ENCODE measurements around the gene ACTR10. TPM values are rescaled to one million over a fixed set of nuclear protein-coding genes. Genes with fewer than 3 reads are reported as not detected.

The ACTR10 gene
- total RNA-seq = 122 TPM

GRCh38 chr14:58199726-58200479, at the start of gene ACTR10:
Gene ACTR10 (plus strand): TSS chr14:58200149. CDS start chr14:58200218, 69 bp downstream.

GRCh38 chr14:58152014-58152857, 47.7 kb upstream of the ACTR10 start, which contains the start of gene ARMH4:
Gene ARMH4 (minus strand): TSS chr14:58152213. CDS start chr14:58139358, 12,855 bp downstream.

GRCh38 chr14:58244556-58245387, 44.8 kb downstream of the ACTR10 start, which contains the start of gene PSMA3:
Gene PSMA3 (plus strand): TSS chr14:58244843. CDS start chr14:58244921, 78 bp downstream.

Small RNAs within 50 kb of the gene (small RNA-seq; reads per million reads assigned to genes)
- gene RN7SL598P = not detected

Other genes with a start within 250 kb of the ACTR10 start
- gene ARMH4, start 47.9 kb upstream of the ACTR10 start, total RNA-seq = 56.1 TPM
- gene PSMA3, start 44.7 kb downstream of the ACTR10 start, total RNA-seq = 71.3 TPM
- 55.4 TPM for gene ARID4A, start 98.4 kb downstream of the ACTR10 start, total RNA-seq
- not detected for gene TOMM20L, start 195.8 kb downstream of the ACTR10 start, total RNA-seq
- 25.1 TPM for gene TIMM9, start 227.4 kb downstream of the ACTR10 start, total RNA-seq
- gene KIAA0586, start 227.6 kb downstream of the ACTR10 start, total RNA-seq = 27.5 TPM

Measured in diencephalon (tissue), 1 donor.